ENCODE data around the gene TENT4B.

DNA sequence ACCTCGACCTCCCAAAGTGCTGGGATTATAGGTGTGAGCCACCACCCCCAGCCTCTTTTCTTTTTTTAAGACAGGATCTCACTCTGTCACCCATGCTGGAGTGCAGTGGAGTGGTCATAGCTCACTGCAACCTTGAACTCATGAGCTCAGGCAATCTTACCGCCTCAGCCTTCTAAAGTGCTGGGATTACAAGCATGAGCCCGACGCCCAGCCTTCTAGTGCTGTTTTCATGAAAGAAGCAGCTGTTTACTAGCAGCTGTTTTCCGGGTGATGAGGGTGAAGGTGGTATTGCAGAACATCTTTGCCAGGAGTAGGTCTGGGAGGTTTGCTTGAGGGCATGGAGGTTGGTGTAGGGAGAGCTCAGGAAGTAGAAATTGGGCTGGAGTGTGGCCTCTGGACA lies 115.2 kb downstream of the TENT4B start:
- TF ChIP-seq NRF1 (IDR thresholded peaks at IDR 0.05; ENCODE audit: low read depth, low read length) (no peak), CHD2 (IDR thresholded peaks at IDR 0.05; ENCODE audit: low read length, partially characterized antibody) (no peak), REST (IDR thresholded peaks at IDR 0.05; ENCODE audit: low read depth, low read length) (no peak), TEAD4 (IDR thresholded peaks at IDR 0.05; ENCODE audit: borderline replicate concordance, insufficient read depth) (no peak), RFX5 (IDR thresholded peaks at IDR 0.05; ENCODE audit: low read length) (no peak), RCOR1 (IDR thresholded peaks at IDR 0.05; ENCODE audit: low read length) (no peak), JUND (IDR thresholded peaks at IDR 0.05) (no peak), TAF1 (IDR thresholded peaks at IDR 0.05; ENCODE audit: borderline replicate concordance, low read depth, low read length) (no peak), EP300 (IDR thresholded peaks at IDR 0.05; ENCODE audit: borderline replicate concordance in 1 of 2, low read depth in 1 of 2, low read length in 1 of 2) (no peak), POLR2AphosphoS5 (IDR thresholded peaks at IDR 0.05; ENCODE audit: low read depth, low read length) (no peak)
- TF ChIP-seq, protein P1, sequence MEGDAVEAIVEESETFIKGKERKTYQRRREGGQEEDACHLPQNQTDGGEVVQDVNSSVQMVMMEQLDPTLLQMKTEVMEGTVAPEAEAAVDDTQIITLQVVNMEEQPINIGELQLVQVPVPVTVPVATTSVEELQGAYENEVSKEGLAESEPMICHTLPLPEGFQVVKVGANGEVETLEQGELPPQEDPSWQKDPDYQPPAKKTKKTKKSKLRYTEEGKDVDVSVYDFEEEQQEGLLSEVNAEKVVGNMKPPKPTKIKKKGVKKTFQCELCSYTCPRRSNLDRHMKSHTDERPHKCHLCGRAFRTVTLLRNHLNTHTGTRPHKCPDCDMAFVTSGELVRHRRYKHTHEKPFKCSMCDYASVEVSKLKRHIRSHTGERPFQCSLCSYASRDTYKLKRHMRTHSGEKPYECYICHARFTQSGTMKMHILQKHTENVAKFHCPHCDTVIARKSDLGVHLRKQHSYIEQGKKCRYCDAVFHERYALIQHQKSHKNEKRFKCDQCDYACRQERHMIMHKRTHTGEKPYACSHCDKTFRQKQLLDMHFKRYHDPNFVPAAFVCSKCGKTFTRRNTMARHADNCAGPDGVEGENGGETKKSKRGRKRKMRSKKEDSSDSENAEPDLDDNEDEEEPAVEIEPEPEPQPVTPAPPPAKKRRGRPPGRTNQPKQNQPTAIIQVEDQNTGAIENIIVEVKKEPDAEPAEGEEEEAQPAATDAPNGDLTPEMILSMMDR (IDR thresholded peaks at IDR 0.05): no peak
- TF ChIP-seq, protein P2, sequence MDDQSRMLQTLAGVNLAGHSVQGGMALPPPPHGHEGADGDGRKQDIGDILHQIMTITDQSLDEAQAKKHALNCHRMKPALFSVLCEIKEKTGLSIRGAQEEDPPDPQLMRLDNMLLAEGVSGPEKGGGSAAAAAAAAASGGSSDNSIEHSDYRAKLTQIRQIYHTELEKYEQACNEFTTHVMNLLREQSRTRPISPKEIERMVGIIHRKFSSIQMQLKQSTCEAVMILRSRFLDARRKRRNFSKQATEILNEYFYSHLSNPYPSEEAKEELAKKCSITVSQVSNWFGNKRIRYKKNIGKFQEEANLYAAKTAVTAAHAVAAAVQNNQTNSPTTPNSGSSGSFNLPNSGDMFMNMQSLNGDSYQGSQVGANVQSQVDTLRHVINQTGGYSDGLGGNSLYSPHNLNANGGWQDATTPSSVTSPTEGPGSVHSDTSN (IDR thresholded peaks at IDR 0.05): no peak

All from SK-N-SH (cell line).